ENCODE results near the gene HAUS3.

- TF ChIP-seq CTCF (IDR thresholded peaks at IDR 0.05) (no peak), POLR2A (IDR thresholded peaks at IDR 0.05) (no peak)
These were observed 43.9 kb upstream of the HAUS3 start for GRCh38 chr4:2285613-2286381.

Measured in uterus (tissue), 2 donors.